Hematopoietic multipotent progenitor cell treated with erythropoietin and hydrocortisone succinate and interleukin-3 and kit ligand, for 8 days (in vitro differentiated cells): ENCODE results near the gene TEF.
"Not testable (repeated sequence)": the region's sequence is repeated elsewhere in the genome, so short reads cannot be mapped to it uniquely, and the experiment has no call there.

Experiments
- DNase-seq: peaks from one replicate; pipeline ENCODE4 v3.0.0-alpha.2; 2015

The TEF gene

GRCh38 chr22:41429951-41430332, 48.2 kb downstream of the TEF start:
- DNase-seq: no peak

DNA sequence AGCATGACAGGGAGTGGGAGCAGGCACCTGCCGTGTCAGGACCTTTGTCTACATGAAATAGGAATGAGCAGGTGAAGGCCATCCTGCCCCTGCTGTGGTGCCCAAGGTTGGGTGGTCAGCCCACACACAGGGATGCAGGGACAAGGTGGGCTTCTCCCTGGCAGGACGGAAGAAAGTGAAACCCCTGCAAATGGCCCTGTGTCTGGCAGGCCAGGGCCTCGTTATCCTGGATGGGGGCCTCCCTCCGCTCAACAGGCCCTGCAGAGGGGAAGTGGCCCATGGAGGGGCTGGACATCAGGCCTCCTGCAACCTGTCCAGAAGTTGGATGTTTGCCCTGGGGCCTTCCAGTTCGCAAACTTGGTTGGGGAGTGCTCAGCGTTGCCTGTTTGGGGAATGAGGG, 49.9 kb downstream of the TEF start:
- DNase-seq: no peak

DNA sequence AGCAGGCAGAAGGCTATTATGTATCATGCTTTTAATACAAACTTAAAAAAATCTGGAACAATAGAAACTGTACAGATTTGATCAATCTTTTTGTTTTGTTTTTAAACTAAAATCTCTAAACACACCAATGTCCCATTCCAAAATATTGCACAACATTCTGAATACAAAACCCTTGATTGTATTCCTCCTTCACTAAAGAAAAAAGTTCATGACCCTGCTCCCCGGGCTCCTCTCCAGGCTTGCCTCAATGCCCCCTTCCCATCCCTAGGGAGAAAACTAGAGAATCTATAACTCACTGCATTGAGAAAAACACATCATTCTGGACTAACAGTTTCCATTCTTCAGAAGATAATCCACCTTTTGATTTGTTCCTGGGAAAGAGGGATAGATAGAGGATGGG, 51.7 kb downstream of the TEF start:
- DNase-seq: not testable (repeated sequence)

GRCh38 chr22:41434361-41435003, 52.7 kb downstream of the TEF start:
- DNase-seq: not testable (repeated sequence)

GRCh38 chr22:41435560-41435959, 53.8 kb downstream of the TEF start:
- no peak for DNase-seq

- no peak for DNase-seq
These were observed 54.8 kb downstream of the TEF start for GRCh38 chr22:41436322-41437113.

- DNase-seq: no peak
These were observed 55.5 kb downstream of the TEF start for GRCh38 chr22:41437198-41437597.

GRCh38 chr22:41440511-41440910, 58.8 kb downstream of the TEF start:
- DNase-seq: not testable (repeated sequence)

- no peak for DNase-seq
These were observed 60.6 kb downstream of the TEF start for GRCh38 chr22:41442240-41442792.

- DNase-seq: peak; percentile 96
These were observed 62.8 kb downstream of the TEF start for GRCh38 chr22:41444360-41445128.

DNA sequence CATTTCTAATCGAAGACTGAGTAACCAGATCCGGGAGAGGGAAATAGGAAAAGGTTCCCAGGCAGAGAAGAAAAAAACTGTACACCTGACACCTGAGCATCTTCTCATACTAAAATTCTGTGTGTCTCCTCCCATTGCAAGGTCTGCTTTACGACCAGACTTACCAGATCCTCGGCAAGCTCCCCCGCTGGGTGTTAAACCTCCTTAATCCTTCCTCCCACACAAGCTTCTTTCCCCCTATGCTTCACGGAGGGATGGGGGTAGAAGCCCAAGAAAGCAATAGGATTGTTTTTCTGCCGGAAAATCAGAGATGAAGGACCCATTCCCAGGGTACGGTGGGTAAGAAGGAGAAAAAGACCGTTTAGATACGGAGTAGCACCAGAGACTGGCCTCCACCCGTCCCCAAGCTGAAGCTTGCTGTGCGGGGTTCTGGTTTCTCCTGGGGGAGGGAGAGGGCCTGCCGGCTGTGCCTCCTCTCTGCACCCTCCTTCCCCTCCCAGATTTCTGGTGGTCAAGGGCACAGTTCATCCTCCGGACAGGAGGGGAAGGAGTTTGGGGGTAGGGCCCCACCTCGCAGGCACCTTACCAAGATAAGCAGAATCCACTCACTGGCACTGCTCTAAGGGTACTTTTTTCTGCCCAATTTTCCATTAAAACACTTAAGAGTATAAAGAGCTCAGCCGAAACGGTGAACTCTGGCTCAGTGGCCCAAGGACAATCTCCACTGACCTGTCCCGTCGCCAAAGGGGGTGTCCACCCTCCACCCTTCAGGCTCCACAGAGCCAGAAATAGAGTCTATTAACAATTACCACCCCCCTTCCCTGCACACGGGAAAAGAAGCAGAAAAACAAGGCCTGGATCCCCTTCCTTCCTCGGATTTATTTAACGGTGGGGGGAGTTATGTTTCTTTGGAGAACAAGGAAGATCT, 63.7 kb downstream of the TEF start:
- peak; percentile 34 for DNase-seq

- DNase-seq: peak; percentile 32
These were observed 64.3 kb downstream of the TEF start for GRCh38 chr22:41446057-41446501.

- DNase-seq: peak; percentile 95
These were observed 65.1 kb downstream of the TEF start, which contains the start of gene TOB2 for GRCh38 chr22:41446639-41447434. Gene TOB2 (minus strand): TSS chr22:41446801. CDS start chr22:41437345, 9,456 bp downstream.

- DNase-seq: peak; percentile 71
These were observed 65.9 kb downstream of the TEF start for GRCh38 chr22:41447435-41448188.

DNA sequence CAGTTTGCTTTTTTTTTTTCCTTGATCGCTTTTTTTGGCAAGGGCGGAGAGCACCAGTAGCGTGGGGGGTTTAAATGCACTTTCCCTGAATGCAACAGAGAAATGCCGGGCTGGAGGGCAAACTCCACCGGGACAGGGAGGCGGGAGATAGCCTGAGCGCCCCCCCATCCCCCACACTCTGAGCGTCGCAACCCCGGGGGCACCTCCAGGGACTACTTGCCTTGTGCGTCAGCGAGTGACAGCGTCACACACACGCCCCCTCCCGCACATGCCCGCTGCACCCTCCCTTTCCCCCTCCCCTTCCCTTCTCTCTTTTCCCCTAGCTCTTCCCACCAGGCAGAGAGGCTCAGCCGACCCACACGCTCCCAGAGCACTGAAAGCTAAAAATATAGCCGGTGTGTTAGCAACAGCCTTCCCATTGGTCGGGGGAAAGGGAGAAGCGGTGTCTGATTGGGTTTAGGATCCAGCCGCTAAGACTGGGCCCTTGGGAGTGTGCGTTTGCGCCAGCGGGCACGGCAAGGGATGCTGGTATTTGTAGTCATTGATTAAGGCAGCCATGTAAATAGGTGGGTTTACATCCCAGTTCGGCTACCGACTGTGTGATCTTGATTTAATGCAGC, 66.6 kb downstream of the TEF start:
- peak; percentile 100 for DNase-seq
